Measurements from ENCODE around the gene R3HDM4. TPM values are rescaled to one million over a fixed set of nuclear protein-coding genes. Genes with fewer than 3 reads are reported as not detected.
A peak's percentile ranks its signal among the peaks of the same experiment; 100 is the strongest.

R3HDM4 gene
- total and polyA plus RNA-seq, 9 of the 15 experiments (the other 6 are each of a cell fraction or from before 2014, with no cell fraction given) = 3.2 to 154 (median 59.0) TPM

DNA sequence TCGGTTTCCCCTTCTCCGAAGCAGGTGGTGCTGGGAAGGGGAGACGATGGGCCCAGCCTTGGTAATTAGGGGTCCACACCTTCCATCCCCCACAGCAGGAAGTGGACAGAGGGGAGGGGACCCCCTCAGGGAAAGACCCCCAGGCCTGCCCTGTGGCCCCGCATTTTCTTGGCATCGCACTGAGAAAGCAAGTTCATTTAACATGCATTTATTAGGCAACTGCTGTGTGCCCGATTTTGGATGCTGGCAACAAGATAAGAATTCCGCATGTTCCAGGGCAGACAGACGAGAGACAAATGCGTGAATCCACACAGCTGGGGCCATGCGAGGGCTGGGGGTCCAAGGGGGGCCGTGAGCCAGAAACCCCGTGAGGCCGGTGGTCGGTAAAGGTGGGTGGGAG, 41.3 kb upstream of the R3HDM4 start (continued):
- TF ChIP-seq ZBTB5 (IDR thresholded peaks at IDR 0.05) (no peak), JUN (IDR thresholded peaks at IDR 0.05; ENCODE audit: borderline replicate concordance, low read depth, low read length) (no peak), JUN (CRISPR knock-in tag; IDR thresholded peaks at IDR 0.05; ENCODE audit: borderline replicate concordance) (no peak), SIRT6 (IDR thresholded peaks at IDR 0.05; ENCODE audit: low read depth, low read length) (no peak), SIN3B (IDR thresholded peaks at IDR 0.05; ENCODE audit: low read depth) (no peak), ZNF175 (CRISPR knock-in tag; IDR thresholded peaks at IDR 0.05; ENCODE audit: low read depth) (0 out of 2 replicates have a peak, but pooled peaks have one; percentile 58), HDAC1 (IDR thresholded peaks at IDR 0.05) (no peak), NRF1 (conservative IDR thresholded peaks at IDR 0.05 in 1 of 2, IDR thresholded peaks at IDR 0.05 in 1 of 2) (no peak), FOXK2 (conservative IDR thresholded peaks at IDR 0.05 in 1 of 2, IDR thresholded peaks at IDR 0.05 in 1 of 2; ENCODE audit: low read depth in 2 of 2) (no peak), C11orf30 (IDR thresholded peaks at IDR 0.05; ENCODE audit: low read depth) (no peak), SNIP1 (IDR thresholded peaks at IDR 0.05; ENCODE audit: low read depth) (no peak), ZKSCAN8 (CRISPR knock-in tag; IDR thresholded peaks at IDR 0.05) (peak; percentile 100), HDAC8 (tag; IDR thresholded peaks at IDR 0.05) (no peak), ZNF395 (CRISPR knock-in tag; IDR thresholded peaks at IDR 0.05) (0 out of 2 replicates have a peak, but pooled peaks have one; percentile 69), MTA3 (IDR thresholded peaks at IDR 0.05; ENCODE audit: borderline replicate concordance) (peak; percentile 4; the same call in 1 of the 2 replicates), NFE2L1 (tag; IDR thresholded peaks at IDR 0.05; ENCODE audit: borderline replicate concordance, low read depth) (no peak), LCOR (CRISPR knock-in tag; IDR thresholded peaks at IDR 0.05) (no peak; the same call in 1 of the 2 replicates)
- TF ChIP-seq, protein P1, sequence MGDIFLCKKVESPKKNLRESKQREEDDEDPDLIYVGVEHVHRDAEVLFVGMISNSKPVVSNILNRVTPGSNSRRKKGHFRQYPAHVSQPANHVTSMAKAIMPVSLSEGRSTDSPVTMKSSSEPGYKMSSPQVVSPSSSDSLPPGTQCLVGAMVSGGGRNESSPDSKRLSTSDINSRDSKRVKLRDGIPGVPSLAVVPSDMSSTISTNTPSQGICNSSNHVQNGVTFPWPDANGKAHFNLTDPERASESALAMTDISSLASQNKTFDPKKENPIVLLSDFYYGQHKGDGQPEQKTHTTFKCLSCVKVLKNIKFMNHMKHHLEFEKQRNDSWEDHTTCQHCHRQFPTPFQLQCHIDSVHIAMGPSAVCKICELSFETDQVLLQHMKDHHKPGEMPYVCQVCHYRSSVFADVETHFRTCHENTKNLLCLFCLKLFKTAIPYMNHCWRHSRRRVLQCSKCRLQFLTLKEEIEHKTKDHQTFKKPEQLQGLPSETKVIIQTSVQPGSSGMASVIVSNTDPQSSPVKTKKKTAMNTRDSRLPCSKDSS (IDR thresholded peaks at IDR 0.05; ENCODE audit: low read depth, partially characterized antibody) = no peak
- TF ChIP-seq, protein P2, sequence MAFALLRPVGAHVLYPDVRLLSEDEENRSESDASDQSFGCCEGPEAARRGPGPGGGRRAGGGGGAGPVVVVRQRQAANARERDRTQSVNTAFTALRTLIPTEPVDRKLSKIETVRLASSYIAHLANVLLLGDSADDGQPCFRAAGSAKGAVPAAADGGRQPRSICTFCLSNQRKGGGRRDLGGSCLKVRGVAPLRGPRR (CRISPR knock-in tag; IDR thresholded peaks at IDR 0.05) = no peak
- TF ChIP-seq, protein P3, sequence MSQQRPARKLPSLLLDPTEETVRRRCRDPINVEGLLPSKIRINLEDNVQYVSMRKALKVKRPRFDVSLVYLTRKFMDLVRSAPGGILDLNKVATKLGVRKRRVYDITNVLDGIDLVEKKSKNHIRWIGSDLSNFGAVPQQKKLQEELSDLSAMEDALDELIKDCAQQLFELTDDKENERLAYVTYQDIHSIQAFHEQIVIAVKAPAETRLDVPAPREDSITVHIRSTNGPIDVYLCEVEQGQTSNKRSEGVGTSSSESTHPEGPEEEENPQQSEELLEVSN (IDR thresholded peaks at IDR 0.05; ENCODE audit: borderline replicate concordance in 1 of 2, extremely low read depth in 1 of 2, insufficient read depth in 1 of 2, insufficient read length in 1 of 2, low read depth in 1 of 2, low read length in 1 of 2, poor library complexity in 1 of 2, severe bottlenecking in 1 of 2) = peak in 1 of 2 experiments; percentile 5

All from K562 (cell line).